PC-9 (cell line): ENCODE results near the gene PDLIM5. TPM values are rescaled to one million over a fixed set of nuclear protein-coding genes. Genes with fewer than 3 reads are reported as not detected.

Experiments used
- BruUV-seq: library from RNA; stranded (reverse); fragments of 400-500 nt; replicated peaks from 2 replicates; lab custom pipeline; 2021; lab: Mats Ljungman, UMichigan
- CTCF ChIA-PET: fragments of 300-600 bp; sonication (Branson Sonifier 250); formaldehyde crosslinking; loops from one replicate; lab custom pipeline; 2022; ENCODE audit warnings: antibody characterized with exemption; lab: Charles Lee
- POLR2A ChIA-PET: fragments of 300-600 bp; sonication (Branson Sonifier 250); formaldehyde crosslinking; loops from one replicate; lab custom pipeline; 2022; ENCODE audit warnings: antibody characterized with exemption; ENCODE audit not compliant: unreplicated experiment; lab: Charles Lee
- DNase-seq, 2 experiments: peaks; one replicate each; pipeline versions ENCODE4 v3.0.0 to v3.0.0-alpha.2; 2015 to 2022; ENCODE audit warnings: mixed read lengths in 1 of 2
- H2AFZ ChIP-seq: fragments of 200-600 bp; sonication (generic); 2 replicates; pipeline ENCODE4 v1.8.1; 2017; ENCODE audit warnings: antibody characterized with exemption
- H3F3A ChIP-seq: fragments of 200-600 bp; sonication (generic); 2 replicates; pipeline ENCODE4 v1.8.1; 2017; ENCODE audit warnings: antibody characterized with exemption, mild to moderate bottlenecking, low read depth; ENCODE audit not compliant: insufficient read depth
- H3K27ac ChIP-seq: fragments of 200-600 bp; sonication (generic); 2 replicates; pipeline ENCODE4 v1.6.1; 2016; ENCODE audit warnings: mixed run types
- H3K27me3 ChIP-seq: fragments of 200-600 bp; sonication (generic); 2 replicates; pipeline ENCODE4 v1.6.1; 2016; ENCODE audit warnings: low read depth, mixed run types; ENCODE audit not compliant: insufficient read depth
- H3K36me3 ChIP-seq: fragments of 200-600 bp; sonication (generic); 2 replicates; pipeline ENCODE4 v1.6.1; 2016; ENCODE audit warnings: low read depth, mixed run types
- H3K4me1 ChIP-seq: fragments of 200-600 bp; sonication (generic); replicated peaks from 2 replicates; pipeline ENCODE4 v1.6.1; 2016; ENCODE audit warnings: mixed run types; ENCODE audit not compliant: insufficient read depth
- H3K4me2 ChIP-seq: fragments of 200-600 bp; sonication (generic); 2 replicates; pipeline ENCODE4 v1.6.1; 2017; ENCODE audit warnings: mixed run types
- H3K4me3 ChIP-seq: fragments of 200-600 bp; sonication (generic); 2 replicates; pipeline ENCODE4 v1.6.1; 2016; ENCODE audit warnings: mixed run types
- H3K79me2 ChIP-seq: fragments of 200-600 bp; sonication (generic); 2 replicates; pipeline ENCODE4 v1.6.1; 2017; ENCODE audit warnings: low read depth, mixed run types
- H3K9me2 ChIP-seq: fragments of 200-600 bp; sonication (generic); 2 replicates; pipeline ENCODE4 v1.8.1; 2017; ENCODE audit warnings: mild to moderate bottlenecking; ENCODE audit not compliant: insufficient read depth
- H3K9me3 ChIP-seq: fragments of 200-600 bp; sonication (generic); 2 replicates; pipeline ENCODE4 v1.8.1; 2016; ENCODE audit warnings: low read depth; ENCODE audit not compliant: insufficient read depth
- H4K20me1 ChIP-seq: fragments of 200-600 bp; sonication (generic); 2 replicates; pipeline ENCODE4 v1.8.1; 2017; ENCODE audit not compliant: insufficient read depth
- CTCF ChIP-seq: fragments of 200-600 bp; sonication (generic); conservative IDR thresholded peaks from 2 replicates; pipeline ENCODE4 v1.6.1; 2017; ENCODE audit warnings: mixed run types, antibody characterized with exemption, mild to moderate bottlenecking, moderate library complexity
- EZH2 ChIP-seq: fragments of 200-600 bp; sonication (generic); IDR thresholded peaks from 2 replicates; pipeline ENCODE4 v1.8.0; 2017; ENCODE audit warnings: antibody characterized with exemption, low read depth
- intact Hi-C: fragments of 100-400 bp; cut with micrococcal nuclease; formaldehyde crosslinking; loops from one replicate; pipeline ENCODE4 v1.10.0; 2022; ENCODE audit not compliant: unreplicated experiment
- total RNA-seq: library from RNA; stranded (reverse); gene quantifications from 2 replicates; pipeline ENCODE4 v1.2.3, GENCODE V29; 2021

The PDLIM5 gene
- total RNA-seq, 1 experiment from 2014 or later: 130 TPM

- ChIA-PET CTCF (no interaction called here), POLR2A (no interaction called here)
- Histone ChIP-seq H3K9me2 (no peaks in the 10 kb centered on the region), H3K9me3 (no peaks in the 10 kb centered on the region), H3K4me1 (no peaks in the 10 kb centered on the region), H3K4me2 (no peak overlapping the region), H3K27me3 (no peaks in the 10 kb centered on the region), H4K20me1 (no peaks in the 10 kb centered on the region), H3F3A (no peaks in the 10 kb centered on the region), H3K27ac (no peak overlapping the region), H2AFZ (no peak overlapping the region), H3K79me2 (no peaks in the 10 kb centered on the region), H3K36me3 (no peaks in the 10 kb centered on the region), H3K4me3 (no peak overlapping the region)
- no TSS peak for BruUV-seq
- TF ChIP-seq EZH2 (no peak), CTCF (no peak)
- intact Hi-C loops: no loop called here
- no peak for DNase-seq
These were observed 17.2 kb upstream of the PDLIM5 start for GRCh38 chr4:94434505-94434904.

- no TSS peak for BruUV-seq
- H3K4me1 ChIP-seq: no peaks in the 10 kb centered on the region
- intact Hi-C loops: no loop called here
- H4K20me1 ChIP-seq: no peaks in the 10 kb centered on the region
- no peak overlapping the region for H2AFZ ChIP-seq
- ChIA-PET CTCF (no interaction called here), POLR2A (no interaction called here)
- H3K9me2 ChIP-seq: no peaks in the 10 kb centered on the region
- no peak overlapping the region for H3K27ac ChIP-seq
- H3K27me3 ChIP-seq: no peaks in the 10 kb centered on the region
- H3K4me3 ChIP-seq: no peak overlapping the region
- no peak for DNase-seq
- H3F3A ChIP-seq: no peaks in the 10 kb centered on the region
- H3K9me3 ChIP-seq: no peaks in the 10 kb centered on the region
- H3K36me3 ChIP-seq: no peaks in the 10 kb centered on the region
- H3K4me2 ChIP-seq: no peak overlapping the region
- no peak for TF ChIP-seq EZH2
- TF ChIP-seq CTCF: no peak
- no peaks in the 10 kb centered on the region for H3K79me2 ChIP-seq
These were observed 15.9 kb upstream of the PDLIM5 start for GRCh38 chr4:94435874-94436273.

- H3K4me1 ChIP-seq: no peaks in the 10 kb centered on the region
- H2AFZ ChIP-seq: no peak overlapping the region
- H3K4me2 ChIP-seq: no peak overlapping the region
- no TSS peak for BruUV-seq
- no peaks in the 10 kb centered on the region for H3F3A ChIP-seq
- TF ChIP-seq CTCF: no peak
- TF ChIP-seq EZH2: no peak
- POLR2A ChIA-PET: no interaction called here
- DNase-seq: no peak
- no peak overlapping the region for H3K4me3 ChIP-seq
- no peaks in the 10 kb centered on the region for H3K27me3 ChIP-seq
- no peaks in the 10 kb centered on the region for H3K36me3 ChIP-seq
- CTCF ChIA-PET: no interaction called here
- no peaks in the 10 kb centered on the region for H3K9me3 ChIP-seq
- H3K27ac ChIP-seq: no peak overlapping the region
- H4K20me1 ChIP-seq: no peaks in the 10 kb centered on the region
- intact Hi-C loops: no loop called here
- H3K79me2 ChIP-seq: no peaks in the 10 kb centered on the region
- H3K9me2 ChIP-seq: no peaks in the 10 kb centered on the region
These were observed 15.2 kb upstream of the PDLIM5 start for GRCh38 chr4:94436512-94436911.
